H1 (cell line): ENCODE measurements around the gene METAP1D. TPM values are rescaled to one million over a fixed set of nuclear protein-coding genes. Genes with fewer than 3 reads are reported as not detected.

Experiments used
- CBX5 ChIP-seq: fragments of 300-800, 300-1000 bp; sonication (generic); IDR thresholded peaks from 2 replicates; pipeline ENCODE4 v1.7.1; 2016; ENCODE audit warnings: antibody characterized with exemption, low read length, low read depth
- CEBPB ChIP-seq: IDR thresholded peaks from 2 replicates; pipeline ENCODE4 v1.6.1; 2012; ENCODE audit warnings: low read depth, low read length
- GABPA ChIP-seq: IDR thresholded peaks from 2 replicates; pipeline ENCODE4 v1.6.1; 2011; ENCODE audit warnings: mild to moderate bottlenecking, low read length, moderate library complexity, borderline replicate concordance; ENCODE audit not compliant: insufficient read depth
- KDM4A ChIP-seq: IDR thresholded peaks from one replicate; pipeline ENCODE4 v1.7.1; 2012; ENCODE audit warnings: low read depth, mild to moderate bottlenecking, moderate library complexity, low read length, inconsistent platforms; ENCODE audit not compliant: severe bottlenecking
- MAFK ChIP-seq: IDR thresholded peaks from 2 replicates; pipeline ENCODE4 v1.6.1; 2012; ENCODE audit warnings: low read depth, mild to moderate bottlenecking, improper control_type of control experiment, low read length
- NRF1 ChIP-seq: IDR thresholded peaks from 2 replicates; pipeline ENCODE4 v1.6.1; 2011; ENCODE audit warnings: mild to moderate bottlenecking, low read depth, low read length, improper control_type of control experiment
- RAD21 ChIP-seq, 2 experiments: IDR thresholded peaks in 1 of 2; conservative IDR thresholded peaks in 1 of 2; 2 replicates each; pipeline ENCODE4 v1.6.1; 2011; ENCODE audit warnings: low read depth in 2 of 2, low read length in 2 of 2, improper control_type of control experiment in 1 of 2, inconsistent platforms in 1 of 2, mild to moderate bottlenecking in 1 of 2, moderate library complexity in 1 of 2
- RXRA ChIP-seq: IDR thresholded peaks from 2 replicates; pipeline ENCODE4 v1.6.1; 2011; ENCODE audit warnings: low read depth, mild to moderate bottlenecking, low read length, moderate library complexity; ENCODE audit not compliant: insufficient read depth
- TAF1 ChIP-seq: IDR thresholded peaks from 2 replicates; pipeline ENCODE4 v1.6.1; 2011; ENCODE audit warnings: mild to moderate bottlenecking, low read depth, low read length
- TBP ChIP-seq: IDR thresholded peaks from 2 replicates; pipeline ENCODE4 v1.6.1; 2011; ENCODE audit warnings: low read depth, low read length, improper control_type of control experiment
- polyA plus RNA-seq, 7 experiments: library from polyadenylated mRNA; depleted of rRNA in 3 of 7; stranded (reverse) in 5 of 7; unstranded in 2 of 7; fragments of >200 nt in 5 of 7; fragments of 200-250 nt in 2 of 7; gene quantifications; 1 replicate in 5 of 7; 2 replicates in 1 of 7; 4 replicates in 1 of 7; pipeline versions ENCODE4 v1.2.1 to v1.2.3, GENCODE V29; 2011 to 2013; ENCODE audit warnings: missing spikeins in 2 of 7, mixed read lengths in 2 of 7
- total RNA-seq: library from RNA; stranded (reverse); fragmentation: NEBNext Ultra II Directional; extraction: Animal tissue kit (Norgen Biotek cat#: 25700); gene quantifications from 2 replicates; pipeline ENCODE4 v1.2.1, GENCODE V29; 2021
- TF ChIP-seq, protein P1 (sequence below): fragments of 300-600 bp; sonication (generic); IDR thresholded peaks from 2 replicates; pipeline ENCODE4 v1.7.1; 2012; ENCODE audit warnings: low read length, moderate library complexity, mild to moderate bottlenecking, inconsistent platforms; ENCODE audit not compliant: insufficient replicate concordance

METAP1D gene
- total and polyA plus RNA-seq, 2 of the 8 experiments (the other 6 are each of a cell fraction or from before 2014, with no cell fraction given) = 3.9 to 6.2 TPM

DNA sequence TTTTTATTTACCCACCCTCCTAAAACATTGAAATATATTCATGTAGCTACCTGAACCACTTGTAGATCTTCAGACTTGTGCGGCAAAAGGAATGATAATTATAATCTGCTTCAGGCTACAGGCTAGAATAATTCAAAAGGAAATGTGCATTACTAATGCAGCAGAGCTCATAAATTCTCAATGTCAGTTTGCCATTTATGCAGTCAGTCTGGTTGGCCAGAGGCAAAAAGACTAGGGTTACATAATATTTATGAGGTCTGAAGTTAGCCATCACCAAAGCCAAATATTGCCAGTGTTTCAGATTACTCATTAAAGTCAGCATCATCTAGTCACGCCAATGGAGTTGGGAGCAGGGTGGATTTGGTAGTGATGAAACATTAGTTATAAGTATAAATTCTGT lies 38.9 kb downstream of the METAP1D start (continued):
- TF ChIP-seq, protein P1, sequence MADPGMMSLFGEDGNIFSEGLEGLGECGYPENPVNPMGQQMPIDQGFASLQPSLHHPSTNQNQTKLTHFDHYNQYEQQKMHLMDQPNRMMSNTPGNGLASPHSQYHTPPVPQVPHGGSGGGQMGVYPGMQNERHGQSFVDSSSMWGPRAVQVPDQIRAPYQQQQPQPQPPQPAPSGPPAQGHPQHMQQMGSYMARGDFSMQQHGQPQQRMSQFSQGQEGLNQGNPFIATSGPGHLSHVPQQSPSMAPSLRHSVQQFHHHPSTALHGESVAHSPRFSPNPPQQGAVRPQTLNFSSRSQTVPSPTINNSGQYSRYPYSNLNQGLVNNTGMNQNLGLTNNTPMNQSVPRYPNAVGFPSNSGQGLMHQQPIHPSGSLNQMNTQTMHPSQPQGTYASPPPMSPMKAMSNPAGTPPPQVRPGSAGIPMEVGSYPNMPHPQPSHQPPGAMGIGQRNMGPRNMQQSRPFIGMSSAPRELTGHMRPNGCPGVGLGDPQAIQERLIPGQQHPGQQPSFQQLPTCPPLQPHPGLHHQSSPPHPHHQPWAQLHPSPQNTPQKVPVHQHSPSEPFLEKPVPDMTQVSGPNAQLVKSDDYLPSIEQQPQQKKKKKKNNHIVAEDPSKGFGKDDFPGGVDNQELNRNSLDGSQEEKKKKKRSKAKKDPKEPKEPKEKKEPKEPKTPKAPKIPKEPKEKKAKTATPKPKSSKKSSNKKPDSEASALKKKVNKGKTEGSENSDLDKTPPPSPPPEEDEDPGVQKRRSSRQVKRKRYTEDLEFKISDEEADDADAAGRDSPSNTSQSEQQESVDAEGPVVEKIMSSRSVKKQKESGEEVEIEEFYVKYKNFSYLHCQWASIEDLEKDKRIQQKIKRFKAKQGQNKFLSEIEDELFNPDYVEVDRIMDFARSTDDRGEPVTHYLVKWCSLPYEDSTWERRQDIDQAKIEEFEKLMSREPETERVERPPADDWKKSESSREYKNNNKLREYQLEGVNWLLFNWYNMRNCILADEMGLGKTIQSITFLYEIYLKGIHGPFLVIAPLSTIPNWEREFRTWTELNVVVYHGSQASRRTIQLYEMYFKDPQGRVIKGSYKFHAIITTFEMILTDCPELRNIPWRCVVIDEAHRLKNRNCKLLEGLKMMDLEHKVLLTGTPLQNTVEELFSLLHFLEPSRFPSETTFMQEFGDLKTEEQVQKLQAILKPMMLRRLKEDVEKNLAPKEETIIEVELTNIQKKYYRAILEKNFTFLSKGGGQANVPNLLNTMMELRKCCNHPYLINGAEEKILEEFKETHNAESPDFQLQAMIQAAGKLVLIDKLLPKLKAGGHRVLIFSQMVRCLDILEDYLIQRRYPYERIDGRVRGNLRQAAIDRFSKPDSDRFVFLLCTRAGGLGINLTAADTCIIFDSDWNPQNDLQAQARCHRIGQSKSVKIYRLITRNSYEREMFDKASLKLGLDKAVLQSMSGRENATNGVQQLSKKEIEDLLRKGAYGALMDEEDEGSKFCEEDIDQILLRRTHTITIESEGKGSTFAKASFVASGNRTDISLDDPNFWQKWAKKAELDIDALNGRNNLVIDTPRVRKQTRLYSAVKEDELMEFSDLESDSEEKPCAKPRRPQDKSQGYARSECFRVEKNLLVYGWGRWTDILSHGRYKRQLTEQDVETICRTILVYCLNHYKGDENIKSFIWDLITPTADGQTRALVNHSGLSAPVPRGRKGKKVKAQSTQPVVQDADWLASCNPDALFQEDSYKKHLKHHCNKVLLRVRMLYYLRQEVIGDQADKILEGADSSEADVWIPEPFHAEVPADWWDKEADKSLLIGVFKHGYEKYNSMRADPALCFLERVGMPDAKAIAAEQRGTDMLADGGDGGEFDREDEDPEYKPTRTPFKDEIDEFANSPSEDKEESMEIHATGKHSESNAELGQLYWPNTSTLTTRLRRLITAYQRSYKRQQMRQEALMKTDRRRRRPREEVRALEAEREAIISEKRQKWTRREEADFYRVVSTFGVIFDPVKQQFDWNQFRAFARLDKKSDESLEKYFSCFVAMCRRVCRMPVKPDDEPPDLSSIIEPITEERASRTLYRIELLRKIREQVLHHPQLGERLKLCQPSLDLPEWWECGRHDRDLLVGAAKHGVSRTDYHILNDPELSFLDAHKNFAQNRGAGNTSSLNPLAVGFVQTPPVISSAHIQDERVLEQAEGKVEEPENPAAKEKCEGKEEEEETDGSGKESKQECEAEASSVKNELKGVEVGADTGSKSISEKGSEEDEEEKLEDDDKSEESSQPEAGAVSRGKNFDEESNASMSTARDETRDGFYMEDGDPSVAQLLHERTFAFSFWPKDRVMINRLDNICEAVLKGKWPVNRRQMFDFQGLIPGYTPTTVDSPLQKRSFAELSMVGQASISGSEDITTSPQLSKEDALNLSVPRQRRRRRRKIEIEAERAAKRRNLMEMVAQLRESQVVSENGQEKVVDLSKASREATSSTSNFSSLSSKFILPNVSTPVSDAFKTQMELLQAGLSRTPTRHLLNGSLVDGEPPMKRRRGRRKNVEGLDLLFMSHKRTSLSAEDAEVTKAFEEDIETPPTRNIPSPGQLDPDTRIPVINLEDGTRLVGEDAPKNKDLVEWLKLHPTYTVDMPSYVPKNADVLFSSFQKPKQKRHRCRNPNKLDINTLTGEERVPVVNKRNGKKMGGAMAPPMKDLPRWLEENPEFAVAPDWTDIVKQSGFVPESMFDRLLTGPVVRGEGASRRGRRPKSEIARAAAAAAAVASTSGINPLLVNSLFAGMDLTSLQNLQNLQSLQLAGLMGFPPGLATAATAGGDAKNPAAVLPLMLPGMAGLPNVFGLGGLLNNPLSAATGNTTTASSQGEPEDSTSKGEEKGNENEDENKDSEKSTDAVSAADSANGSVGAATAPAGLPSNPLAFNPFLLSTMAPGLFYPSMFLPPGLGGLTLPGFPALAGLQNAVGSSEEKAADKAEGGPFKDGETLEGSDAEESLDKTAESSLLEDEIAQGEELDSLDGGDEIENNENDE = no peak
- TF ChIP-seq CEBPB (no peak), NRF1 (no peak), TBP (no peak), GABPA (no peak), MAFK (no peak), TAF1 (no peak), RAD21 (IDR thresholded peaks at IDR 0.05 in 1 of 2, conservative IDR thresholded peaks at IDR 0.05 in 1 of 2; ENCODE audit: low read depth in 2 of 2, low read length in 2 of 2) (no peak), KDM4A (no peak), RXRA (no peak), CBX5 (no peak)
